Cardiac fibroblast (primary cell): ENCODE measurements around the gene ERI3.

Experiments used
- DNase-seq, 2 donors: peaks; one replicate each; pipeline versions ENCODE4 v3.0.0 to v3.0.0-alpha.2; 2010; ENCODE audit warnings: low read depth in 2 of 2
- H3K4me3 ChIP-seq, 2 donors: replicated peaks in 1 of 2; 1 replicate in 1 of 2; 2 replicates in 1 of 2; pipeline ENCODE4 v1.5.1; 2011; ENCODE audit warnings: low read depth in 2 of 2, low read length in 2 of 2, mild to moderate bottlenecking in 2 of 2, moderate library complexity in 1 of 2
- TF ChIP-seq, protein P1 (sequence below): IDR thresholded peaks from one replicate; pipeline ENCODE4 v1.5.1; 2011; ENCODE audit warnings: low read depth, mild to moderate bottlenecking, low read length, inconsistent platforms

Gene ERI3

GRCh38 chr1:44290250-44291094 lies 64.6 kb downstream of the ERI3 start:
- TF ChIP-seq, protein P1, sequence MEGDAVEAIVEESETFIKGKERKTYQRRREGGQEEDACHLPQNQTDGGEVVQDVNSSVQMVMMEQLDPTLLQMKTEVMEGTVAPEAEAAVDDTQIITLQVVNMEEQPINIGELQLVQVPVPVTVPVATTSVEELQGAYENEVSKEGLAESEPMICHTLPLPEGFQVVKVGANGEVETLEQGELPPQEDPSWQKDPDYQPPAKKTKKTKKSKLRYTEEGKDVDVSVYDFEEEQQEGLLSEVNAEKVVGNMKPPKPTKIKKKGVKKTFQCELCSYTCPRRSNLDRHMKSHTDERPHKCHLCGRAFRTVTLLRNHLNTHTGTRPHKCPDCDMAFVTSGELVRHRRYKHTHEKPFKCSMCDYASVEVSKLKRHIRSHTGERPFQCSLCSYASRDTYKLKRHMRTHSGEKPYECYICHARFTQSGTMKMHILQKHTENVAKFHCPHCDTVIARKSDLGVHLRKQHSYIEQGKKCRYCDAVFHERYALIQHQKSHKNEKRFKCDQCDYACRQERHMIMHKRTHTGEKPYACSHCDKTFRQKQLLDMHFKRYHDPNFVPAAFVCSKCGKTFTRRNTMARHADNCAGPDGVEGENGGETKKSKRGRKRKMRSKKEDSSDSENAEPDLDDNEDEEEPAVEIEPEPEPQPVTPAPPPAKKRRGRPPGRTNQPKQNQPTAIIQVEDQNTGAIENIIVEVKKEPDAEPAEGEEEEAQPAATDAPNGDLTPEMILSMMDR = no peak
- DNase-seq = no peak

DNA sequence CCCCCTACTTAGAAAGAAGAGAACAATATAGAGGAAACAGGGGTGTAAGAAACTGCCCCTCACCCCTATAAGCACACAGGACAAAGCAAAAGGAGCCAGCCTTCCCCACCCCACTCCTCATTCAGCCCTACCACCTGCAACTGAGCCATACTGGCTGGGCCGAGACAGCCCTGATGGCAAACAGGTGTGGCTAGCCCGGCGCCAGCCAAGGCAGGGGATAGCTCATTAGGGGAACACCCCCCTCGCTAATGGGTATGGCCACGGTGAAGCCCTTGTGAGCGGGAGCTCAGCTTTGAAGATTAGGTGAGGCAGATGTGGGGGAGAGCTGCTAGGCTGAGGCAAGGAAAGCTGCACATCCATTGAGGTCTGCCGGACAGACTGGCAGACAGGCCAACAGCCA lies 65.5 kb downstream of the ERI3 start:
- no peak overlapping the region for H3K4me3 ChIP-seq
- no peak for DNase-seq
- TF ChIP-seq, protein P1 = no peak

More at GRCh38 chr1:44290250-44291094, 64.6 kb downstream of the ERI3 start:
- no peak overlapping the region for H3K4me3 ChIP-seq

DNA sequence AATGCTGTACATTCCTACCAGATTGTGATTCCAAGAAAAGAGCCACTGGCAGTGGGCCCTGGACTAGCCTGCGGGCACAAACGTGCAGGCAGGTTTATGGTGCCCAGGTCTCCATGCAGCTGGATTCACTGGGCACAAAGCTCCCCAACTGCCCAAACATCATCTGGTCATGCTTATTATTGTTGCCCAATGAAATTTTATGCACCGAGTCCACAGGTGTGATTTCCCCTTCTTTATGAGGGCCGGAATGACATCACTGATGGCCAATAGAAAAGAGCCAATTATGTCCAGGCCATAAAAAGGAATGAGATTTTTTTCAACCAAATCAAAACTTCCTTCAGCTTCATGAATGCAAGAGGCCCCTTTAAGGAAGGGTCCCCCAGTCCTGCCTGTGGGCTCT lies 66.2 kb downstream of the ERI3 start:
- no peak for DNase-seq
- TF ChIP-seq, protein P1 = no peak
- H3K4me3 ChIP-seq = no peak overlapping the region

- TF ChIP-seq, protein P1 = no peak
- no peak overlapping the region for H3K4me3 ChIP-seq
- no peak for DNase-seq
Measured at GRCh38 chr1:44284184-44284583, 70.9 kb downstream of the ERI3 start.

- H3K4me3 ChIP-seq = no peak overlapping the region
- TF ChIP-seq, protein P1 = no peak
- DNase-seq = no peak
Measured at GRCh38 chr1:44283524-44284173, 71.4 kb downstream of the ERI3 start.

GRCh38 chr1:44282704-44283426 lies 72.2 kb downstream of the ERI3 start:
- TF ChIP-seq, protein P1 = no peak
- no peak for DNase-seq
- no peak overlapping the region for H3K4me3 ChIP-seq
